DOHH2 (cell line): Measurements from ENCODE around the gene ABCA1.
"Not testable (repeated sequence)": the region's sequence is repeated elsewhere in the genome, so short reads cannot be mapped to it uniquely, and the experiment has no call there.

Experiments
- H3F3A ChIP-seq: fragments of 200-600 bp; sonication (generic), shearing (Covaris generic); 2 replicates; pipeline ENCODE4 v1.6.0; 2016; ENCODE audit warnings: antibody characterized with exemption, mild to moderate bottlenecking; ENCODE audit not compliant: control insufficient read depth, insufficient read depth
- H3K27ac ChIP-seq: fragments of 200-600 bp; sonication (generic); 2 replicates; pipeline ENCODE4 v1.5.1; 2014; ENCODE audit warnings: low read depth, mild to moderate bottlenecking, low read length, moderate library complexity
- H3K27me3 ChIP-seq: fragments of 200-600 bp; sonication (generic); 2 replicates; pipeline ENCODE4 v1.6.1; 2014; ENCODE audit warnings: mild to moderate bottlenecking, low read length, mixed read lengths; ENCODE audit not compliant: control insufficient read depth
- H3K36me3 ChIP-seq: fragments of 200-600 bp; sonication (generic); 2 replicates; pipeline ENCODE4 v1.6.1; 2014; ENCODE audit warnings: mild to moderate bottlenecking, low read length, moderate library complexity, mixed read lengths; ENCODE audit not compliant: control insufficient read depth
- H3K4me1 ChIP-seq: fragments of 200-600 bp; sonication (generic); 2 replicates; pipeline ENCODE4 v1.6.1; 2014; ENCODE audit warnings: mild to moderate bottlenecking, low read length, mixed read lengths; ENCODE audit not compliant: control insufficient read depth
- H3K4me2 ChIP-seq: fragments of 200-600 bp; sonication (generic); 2 replicates; pipeline ENCODE4 v1.6.0; 2014; ENCODE audit warnings: mild to moderate bottlenecking, low read length, moderate library complexity
- H3K4me3 ChIP-seq: fragments of 200-600 bp; sonication (generic); 2 replicates; pipeline ENCODE4 v1.5.1; 2014; ENCODE audit warnings: mild to moderate bottlenecking, low read length, mixed read lengths
- H3K79me2 ChIP-seq: fragments of 200-600 bp; sonication (generic); 2 replicates; pipeline ENCODE4 v1.6.1; 2014; ENCODE audit warnings: mild to moderate bottlenecking, low read length, mixed read lengths; ENCODE audit not compliant: control insufficient read depth
- H3K9me2 ChIP-seq: fragments of 200-600 bp; sonication (generic); replicated peaks from 2 replicates; pipeline ENCODE4 v1.6.1; 2014; ENCODE audit warnings: mild to moderate bottlenecking, low read length, mixed read lengths; ENCODE audit not compliant: control insufficient read depth
- H3K9me3 ChIP-seq: fragments of 200-600 bp; sonication (generic); 2 replicates; pipeline ENCODE4 v1.6.1; 2014; ENCODE audit warnings: antibody characterized with exemption, low read length, mixed read lengths; ENCODE audit not compliant: control insufficient read depth, insufficient read depth
- H4K20me1 ChIP-seq: fragments of 200-600 bp; sonication (generic); 2 replicates; pipeline ENCODE4 v1.6.0; 2014; ENCODE audit warnings: low read depth, mild to moderate bottlenecking, antibody characterized with exemption, low read length, moderate library complexity; ENCODE audit not compliant: control insufficient read depth, insufficient read depth
- CTCF ChIP-seq: fragments of 200-600 bp; sonication (generic); IDR thresholded peaks from one replicate; pipeline ENCODE4 v1.5.1; 2014; ENCODE audit warnings: antibody characterized with exemption, mild to moderate bottlenecking, low read depth, low read length; ENCODE audit not compliant: poor library complexity, severe bottlenecking
- EZH2phosphoT487 ChIP-seq: fragments of 200-600 bp; sonication (generic); IDR thresholded peaks from 2 replicates; pipeline ENCODE4 v1.6.1; 2017; ENCODE audit warnings: borderline replicate concordance, mild to moderate bottlenecking, antibody characterized with exemption, low read length, moderate library complexity, mixed read lengths

The ABCA1 gene

GRCh38 chr9:104960662-104961061, 32.7 kb upstream of the ABCA1 start:
- H3F3A ChIP-seq: no peaks in the 10 kb centered on the region
- H3K4me2 ChIP-seq: no peak overlapping the region
- peaks cover 12% of the 10 kb centered on the region; the same call in 1 of the 2 replicates for H3K27me3 ChIP-seq
- no peaks in the 10 kb centered on the region for H4K20me1 ChIP-seq
- H3K4me1 ChIP-seq: peaks cover 5% of the 10 kb centered on the region; the same call in 1 of the 2 replicates
- no peak overlapping the region for H3K27ac ChIP-seq
- no peaks in the 10 kb centered on the region for H3K79me2 ChIP-seq
- H3K4me3 ChIP-seq: no peak overlapping the region
- H3K36me3 ChIP-seq: no peaks in the 10 kb centered on the region
- no peaks in the 10 kb centered on the region for H3K9me2 ChIP-seq
- TF ChIP-seq CTCF (no peak), EZH2phosphoT487 (no peak)
- H3K9me3 ChIP-seq: no peaks in the 10 kb centered on the region

GRCh38 chr9:104958751-104959150, 30.8 kb upstream of the ABCA1 start:
- Histone ChIP-seq H3K4me3 (no peak overlapping the region), H3K27ac (no peak overlapping the region), H3F3A (no peaks in the 10 kb centered on the region), H4K20me1 (no peaks in the 10 kb centered on the region), H3K4me2 (no peak overlapping the region), H3K9me3 (no peaks in the 10 kb centered on the region), H3K9me2 (no peaks in the 10 kb centered on the region), H3K36me3 (no peaks in the 10 kb centered on the region), H3K79me2 (no peaks in the 10 kb centered on the region), H3K4me1 (peaks cover 5% of the 10 kb centered on the region; the same call in 1 of the 2 replicates), H3K27me3 (peaks cover 12% of the 10 kb centered on the region; the same call in 1 of the 2 replicates)
- TF ChIP-seq EZH2phosphoT487: no peak
- TF ChIP-seq CTCF: no peak

DNA sequence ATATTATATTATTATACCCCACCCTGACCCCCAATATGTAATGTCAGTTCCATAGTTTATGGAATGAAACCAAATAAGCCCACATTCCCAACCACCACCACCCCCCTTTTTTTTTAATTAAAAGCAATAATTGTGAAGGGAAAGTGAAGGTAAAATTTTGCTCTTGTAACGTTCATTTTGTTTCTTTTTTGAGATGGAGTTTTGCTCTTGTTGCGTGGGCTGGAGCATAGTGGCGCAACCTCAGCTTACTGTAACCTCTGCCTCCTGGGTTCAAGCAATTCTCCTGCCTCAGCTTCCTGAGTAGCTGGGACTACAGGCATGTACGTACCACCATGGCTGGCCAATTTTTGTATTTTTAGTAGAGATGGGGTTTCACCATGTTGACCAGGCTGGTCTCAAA, 30.1 kb upstream of the ABCA1 start:
- H3K27me3 ChIP-seq: peaks cover 12% of the 10 kb centered on the region; the same call in 1 of the 2 replicates
- H3F3A ChIP-seq, H3K4me3 ChIP-seq, H4K20me1 ChIP-seq, H3K27ac ChIP-seq, H3K4me2 ChIP-seq, H3K4me1 ChIP-seq, H3K9me2 ChIP-seq, H3K9me3 ChIP-seq, H3K36me3 ChIP-seq, H3K79me2 ChIP-seq: not testable (repeated sequence)

DNA sequence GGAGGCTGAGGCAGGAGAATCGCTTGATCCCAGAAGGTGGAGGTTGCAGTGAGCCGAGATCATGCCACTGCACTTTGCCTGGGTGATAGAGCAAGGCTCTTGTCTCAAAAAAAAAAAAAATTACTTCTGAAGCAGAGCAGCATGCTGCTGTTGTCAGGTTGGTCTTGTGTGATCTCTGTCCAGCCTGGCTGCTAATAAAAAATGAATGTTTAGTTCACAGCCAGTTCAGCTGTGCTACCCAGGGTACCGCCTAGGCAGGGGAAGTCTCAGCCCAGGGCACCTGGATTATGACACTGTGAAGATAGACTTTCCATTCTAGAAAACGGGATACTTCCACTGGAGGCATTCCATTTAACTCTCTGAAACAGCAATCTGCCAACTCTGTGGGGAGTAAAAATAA, 23.5 kb upstream of the ABCA1 start:
- Histone ChIP-seq H3K79me2 (no peaks in the 10 kb centered on the region), H3K9me3 (no peaks in the 10 kb centered on the region), H3K27me3 (no peaks in the 10 kb centered on the region), H3K4me1 (no peaks in the 10 kb centered on the region), H4K20me1 (no peaks in the 10 kb centered on the region), H3K4me2 (no peak overlapping the region), H3K27ac (no peak overlapping the region), H3F3A (no peaks in the 10 kb centered on the region), H3K9me2 (no peaks in the 10 kb centered on the region), H3K36me3 (no peaks in the 10 kb centered on the region), H3K4me3 (no peak overlapping the region)
- TF ChIP-seq CTCF (no peak), EZH2phosphoT487 (no peak)
